Measurements from ENCODE around the gene BRD2.

The BRD2 gene

GRCh38 chr6:33028220-33028849 is 59.9 kb downstream of the BRD2 start:
- Histone ChIP-seq H3K9ac (ENCODE audit: low read depth, low read length) (no peak overlapping the region), H3K4me3 (ENCODE audit: low read length) (no peak overlapping the region), H3K36me3 (ENCODE audit: insufficient read depth, low read length) (no peaks in the 10 kb centered on the region), H3K9me3 (replicated peaks; ENCODE audit: low read length) (no peaks in the 10 kb centered on the region), H3K27me3 (ENCODE audit: control insufficient read depth, insufficient read depth, low read length) (peaks cover 78% of the 10 kb centered on the region), H3K4me2 (ENCODE audit: low read length) (no peak overlapping the region), H3K4me1 (ENCODE audit: control insufficient read depth, insufficient read depth, low read length) (no peaks in the 10 kb centered on the region)

DNA sequence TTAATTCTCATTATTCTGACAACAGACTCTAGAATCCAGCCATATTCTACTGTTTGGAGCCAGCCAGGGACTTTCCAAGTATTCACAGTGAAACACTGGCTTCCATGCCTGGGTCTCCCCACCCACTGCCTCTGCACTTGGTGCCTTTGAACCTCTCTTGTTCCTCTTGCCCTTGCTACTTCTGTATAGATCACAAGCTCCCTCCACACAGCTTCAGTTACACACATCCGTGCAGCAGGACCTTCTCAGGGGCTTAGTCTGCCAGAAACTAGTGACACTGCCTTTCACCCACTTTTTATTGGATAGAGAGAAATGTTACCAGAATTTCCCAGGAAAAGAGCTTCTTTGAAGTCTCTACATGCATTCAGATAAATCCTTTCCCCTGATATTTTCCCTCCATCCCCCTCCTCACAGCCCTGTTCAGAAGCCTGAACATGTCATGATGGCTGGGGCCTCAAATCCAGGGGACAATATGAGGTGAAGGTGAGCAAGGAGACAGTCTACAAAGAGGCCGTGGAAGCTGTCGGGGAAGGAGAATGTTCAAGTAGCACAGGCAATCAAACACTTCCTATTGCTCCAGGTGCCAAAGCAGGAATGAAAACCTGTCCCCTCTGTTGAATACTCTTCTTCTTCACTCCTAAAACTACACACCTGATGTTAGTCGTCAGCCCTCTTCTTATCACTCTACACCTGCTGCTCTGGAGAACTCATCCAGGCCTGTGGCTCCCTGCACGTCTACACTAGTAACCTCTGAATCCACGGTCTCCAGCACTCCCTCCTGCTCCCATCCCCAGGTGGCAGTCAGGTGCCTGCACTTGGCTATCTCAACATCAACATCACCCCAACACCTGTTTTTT is 61.2 kb downstream of the BRD2 start:
- Histone ChIP-seq H3K27me3 (ENCODE audit: control insufficient read depth, insufficient read depth, low read length) (peaks cover 82% of the 10 kb centered on the region), H3K4me2 (ENCODE audit: low read length) (no peak overlapping the region), H3K9ac (ENCODE audit: low read depth, low read length) (no peak overlapping the region), H3K4me1 (ENCODE audit: control insufficient read depth, insufficient read depth, low read length) (no peaks in the 10 kb centered on the region), H3K4me3 (ENCODE audit: low read length) (no peak overlapping the region), H3K36me3 (ENCODE audit: insufficient read depth, low read length) (no peaks in the 10 kb centered on the region), H3K9me3 (replicated peaks; ENCODE audit: low read length) (no peaks in the 10 kb centered on the region)

DNA sequence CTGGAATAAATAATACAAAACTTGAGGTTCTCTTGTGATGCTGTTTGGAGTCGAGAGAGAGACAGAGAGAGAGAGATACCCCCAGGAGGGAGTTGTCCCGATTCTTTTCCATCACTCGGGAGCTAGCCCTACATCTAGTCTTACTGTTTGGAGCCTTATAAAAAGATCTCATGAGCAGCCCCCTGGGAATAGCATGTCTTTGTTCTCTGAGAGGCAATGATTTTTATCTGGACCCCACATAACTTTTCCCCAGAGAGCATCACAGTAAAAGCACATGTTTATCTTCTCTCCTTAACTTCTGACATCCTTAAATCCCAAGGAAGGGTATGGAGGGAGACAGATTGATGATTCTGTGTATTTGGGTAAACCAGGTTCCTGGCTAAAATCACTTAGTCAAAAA is 61.9 kb downstream of the BRD2 start:
- H3K9me3 ChIP-seq (replicated peaks; ENCODE audit: low read length) = no peaks in the 10 kb centered on the region
- H3K9ac ChIP-seq (ENCODE audit: low read depth, low read length) = no peak overlapping the region

More for the DNA sequence above, 61.9 kb downstream of the BRD2 start:
- Histone ChIP-seq H3K4me3 (ENCODE audit: low read length) (no peak overlapping the region), H3K36me3 (ENCODE audit: insufficient read depth, low read length) (no peaks in the 10 kb centered on the region), H3K4me1 (ENCODE audit: control insufficient read depth, insufficient read depth, low read length) (no peaks in the 10 kb centered on the region), H3K4me2 (ENCODE audit: low read length) (no peak overlapping the region), H3K27me3 (ENCODE audit: control insufficient read depth, insufficient read depth, low read length) (peaks cover 79% of the 10 kb centered on the region)
